Measurements from ENCODE around the gene JAGN1. TPM values are rescaled to one million over a fixed set of nuclear protein-coding genes. Genes with fewer than 3 reads are reported as not detected.

JAGN1 gene
- total and polyA plus RNA-seq, 9 of the 15 experiments (the other 6 are each of a cell fraction or from before 2014, with no cell fraction given) = 31.6 to 77.8 (median 40.3) TPM

- TF ChIP-seq NFRKB (IDR thresholded peaks at IDR 0.05; ENCODE audit: low read depth) = peak; percentile 79
- peak; percentile 93 for TF ChIP-seq PHF8 (IDR thresholded peaks at IDR 0.05; ENCODE audit: borderline replicate concordance, low read length)
- no peak for TF ChIP-seq NR3C1 (CRISPR knock-in tag; IDR thresholded peaks at IDR 0.05)
- 0 out of 2 replicates have a peak, but pooled peaks have one; percentile 11 for TF ChIP-seq TCF7 (IDR thresholded peaks at IDR 0.05; ENCODE audit: borderline replicate concordance)
- TF ChIP-seq CREB3L1 (IDR thresholded peaks at IDR 0.05; ENCODE audit: borderline replicate concordance, low read depth) = no peak
- peak; percentile 73; the same call in 1 of the 2 replicates for TF ChIP-seq LCOR (CRISPR knock-in tag; IDR thresholded peaks at IDR 0.05)
- no peak for TF ChIP-seq TBL1XR1 (IDR thresholded peaks at IDR 0.05; ENCODE audit: low read length in 2 of 2)
- TF ChIP-seq HSF4 (CRISPR knock-in tag; IDR thresholded peaks at IDR 0.05; ENCODE audit: borderline replicate concordance) = 0 out of 2 replicates have a peak, but pooled peaks have one; percentile 26
- peak; percentile 79 for TF ChIP-seq CHD2 (IDR thresholded peaks at IDR 0.05; ENCODE audit: low read depth, low read length)
- no peak for TF ChIP-seq EHMT2 (IDR thresholded peaks at IDR 0.05)
- TF ChIP-seq KAT8 (IDR thresholded peaks at IDR 0.05; ENCODE audit: low read depth) = peak; percentile 41; the same call in 1 of the 2 replicates
- no peak for TF ChIP-seq CBFA2T2 (conservative IDR thresholded peaks at IDR 0.05)
- TF ChIP-seq POLR2H (tag; IDR thresholded peaks at IDR 0.05; ENCODE audit: low read depth) = peak; percentile 78
- peak; percentile 68 for TF ChIP-seq RBBP5 (IDR thresholded peaks at IDR 0.05; ENCODE audit: borderline replicate concordance, insufficient read depth, low read length, poor library complexity, severe bottlenecking)
- TF ChIP-seq TAF1 (IDR thresholded peaks at IDR 0.05; ENCODE audit: control insufficient read depth, extremely low read depth, insufficient read depth, low read length, severe bottlenecking) = peak; percentile 91
- TF ChIP-seq RREB1 (CRISPR knock-in tag; IDR thresholded peaks at IDR 0.05) = peak; percentile 40; the same call in 1 of the 2 replicates
- TF ChIP-seq FOS (IDR thresholded peaks at IDR 0.05; ENCODE audit: extremely low read depth, insufficient read length) = peak; percentile 90
- TF ChIP-seq NR2C1 (IDR thresholded peaks at IDR 0.05) = no peak
- TF ChIP-seq NR2C1 (tag; IDR thresholded peaks at IDR 0.05) = peak; percentile 44; the same call in 1 of the 2 replicates
- no peak for TF ChIP-seq MCM7 (IDR thresholded peaks at IDR 0.05)
- TF ChIP-seq PML (IDR thresholded peaks at IDR 0.05; ENCODE audit: low read length) = peak; percentile 66; the same call in 1 of the 2 replicates
- TF ChIP-seq ZNF263 (CRISPR knock-in tag; IDR thresholded peaks at IDR 0.05; ENCODE audit: borderline replicate concordance) = no peak; the same call in 1 of the 2 replicates
- TF ChIP-seq MTA2 (IDR thresholded peaks at IDR 0.05; ENCODE audit: low read depth) = no peak
Observed at GRCh38 chr3:9843715-9844438, 46.5 kb upstream of the JAGN1 start, which contains the start of gene RPUSD3 (continued).

Data from K562 (cell line).